Activated CD8-positive, alpha-beta T cell treated with anti-CD3 and anti-CD28 coated beads for 36 hours (primary cell): ENCODE data around the gene GPR139. TPM values are rescaled to one million over a fixed set of nuclear protein-coding genes. Genes with fewer than 3 reads are reported as not detected.

Experiments
- ATAC-seq: fragments of 200-7000 bp; cut with Tn5 transposase; one replicate; pipeline ENCODE4 v1.10.0; 2021; ENCODE audit warnings: mild to moderate bottlenecking, moderate library complexity
- CTCF ChIA-PET: fragments of 350-600 bp; sonication (Branson Sonifier 250); formaldehyde crosslinking; loops from one replicate; lab custom pipeline; 2021; ENCODE audit warnings: antibody characterized with exemption; lab: Charles Lee
- POLR2A ChIA-PET: fragments of 350-600 bp; sonication (Branson Sonifier 250); formaldehyde crosslinking; loops from one replicate; lab custom pipeline; 2021; ENCODE audit warnings: antibody characterized with exemption; lab: Charles Lee
- DNase-seq: peaks from one replicate; pipeline ENCODE4 v3.0.0-alpha.2; 2020
- H3K27ac Mint-ChIP-seq: one replicate; pipeline ENCODE4 v1.8.0; 2021; ENCODE audit warnings: mild to moderate bottlenecking, mixed read lengths
- H3K27me3 Mint-ChIP-seq: one replicate; pipeline ENCODE4 v1.8.0; 2021; ENCODE audit warnings: mixed read lengths
- H3K36me3 Mint-ChIP-seq: one replicate; pipeline ENCODE4 v1.8.0; 2021; ENCODE audit warnings: low read depth, mixed read lengths
- H3K4me1 Mint-ChIP-seq: one replicate; pipeline ENCODE4 v1.8.0; 2021; ENCODE audit warnings: low read depth, mixed read lengths
- H3K4me3 Mint-ChIP-seq: one replicate; pipeline ENCODE4 v1.8.0; 2021; ENCODE audit warnings: mild to moderate bottlenecking, moderate library complexity, mixed read lengths
- H3K9me3 Mint-ChIP-seq: one replicate; pipeline ENCODE4 v1.8.0; 2021; ENCODE audit warnings: mixed read lengths
- intact Hi-C: fragments of 100-400 bp; cut with micrococcal nuclease; formaldehyde crosslinking; loops from one replicate; pipeline ENCODE4 v1.10.0; 2022
- total RNA-seq, 2 experiments: library from RNA; stranded (reverse); gene quantifications; one replicate each; pipeline ENCODE4 v1.2.3, GENCODE V29; 2021
- TF ChIP-seq, protein P1 (sequence below): fragments of 200-600 bp; IDR thresholded peaks from one replicate; pipeline ENCODE4 v1.8.0; 2022; ENCODE audit warnings: antibody characterized with exemption, mild to moderate bottlenecking

Gene GPR139
- not detected for total RNA-seq

DNA sequence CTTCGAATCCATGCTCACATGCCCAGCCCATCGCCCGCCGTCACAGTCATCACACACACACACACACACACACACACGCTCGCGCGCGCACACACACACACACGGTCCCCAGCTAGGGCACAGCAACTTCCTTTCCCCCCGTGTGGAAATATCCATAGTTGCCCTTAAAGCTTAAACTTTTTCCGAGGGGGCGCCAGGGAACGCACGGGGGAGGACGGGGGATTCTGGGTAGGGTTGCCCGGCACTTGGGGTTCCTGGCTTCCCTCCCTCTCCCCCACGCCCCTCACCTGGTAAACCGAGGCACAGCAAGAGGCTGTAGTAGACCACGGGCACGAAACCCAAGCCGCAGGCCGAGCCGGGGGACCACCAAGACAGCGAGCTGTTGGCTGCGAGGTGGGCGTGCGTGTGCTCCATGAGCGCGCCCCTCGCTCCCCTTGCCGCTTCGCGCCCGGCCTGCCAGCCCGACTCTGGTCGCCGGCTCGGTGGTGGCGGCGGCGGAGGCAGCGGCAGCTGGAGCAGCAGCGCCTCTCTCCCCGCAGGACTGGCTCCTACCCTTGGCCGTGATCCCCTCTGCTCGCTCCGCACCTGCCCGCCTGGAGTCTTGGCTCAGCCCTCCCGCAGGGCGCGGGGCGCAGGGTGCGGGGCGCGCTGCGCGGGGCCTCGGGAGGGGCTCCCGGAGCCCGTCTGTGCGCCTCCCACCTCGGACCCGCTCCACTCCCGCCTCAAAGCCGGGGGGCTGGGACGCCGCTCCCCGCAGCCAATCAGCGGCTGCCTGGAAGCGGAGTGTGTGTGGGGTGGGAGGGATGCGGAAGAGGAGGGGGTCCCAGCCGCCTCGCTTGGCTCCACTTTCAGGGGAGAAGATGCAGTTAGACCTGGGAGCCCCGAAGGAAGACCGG, at the start of gene GPR139:
Gene GPR139, minus strand, starts transcription at position 688 of the 896 bp plus-strand sequence. Its CDS starts 274 bp downstream, at position 414.
- peaks cover 24% of the 10 kb centered on the region for H3K27me3 Mint-ChIP-seq
- CTCF ChIA-PET, result interaction anchor here (1.4 kb wide), 1 partner anchor 166 kb away, joined by 5 read pairs; no protein-coding TSS in a partner anchor

DNA sequence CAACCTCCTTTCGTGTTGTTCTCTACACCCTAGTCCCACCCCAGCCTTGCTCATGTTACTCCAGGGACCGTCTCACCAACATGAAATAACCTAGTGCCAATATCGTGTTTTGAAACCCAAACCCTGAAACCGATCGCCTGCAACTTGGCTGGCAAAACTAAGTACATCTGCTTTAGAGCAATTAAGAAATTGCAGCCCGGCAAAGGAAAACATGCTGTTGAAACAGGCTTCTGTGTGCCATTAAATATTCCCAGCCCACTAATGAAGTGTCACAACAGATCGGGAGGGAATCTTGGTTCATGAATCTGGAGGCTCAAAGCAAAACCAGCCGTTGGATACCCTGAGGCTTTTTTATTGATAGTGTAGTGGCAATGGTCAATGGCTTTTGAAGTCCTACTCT, 48.3 kb upstream of the GPR139 start:
- H3K36me3 Mint-ChIP-seq, result no peaks in the 10 kb centered on the region
- H3K4me3 Mint-ChIP-seq, result no peak overlapping the region
- TF ChIP-seq, protein P1, sequence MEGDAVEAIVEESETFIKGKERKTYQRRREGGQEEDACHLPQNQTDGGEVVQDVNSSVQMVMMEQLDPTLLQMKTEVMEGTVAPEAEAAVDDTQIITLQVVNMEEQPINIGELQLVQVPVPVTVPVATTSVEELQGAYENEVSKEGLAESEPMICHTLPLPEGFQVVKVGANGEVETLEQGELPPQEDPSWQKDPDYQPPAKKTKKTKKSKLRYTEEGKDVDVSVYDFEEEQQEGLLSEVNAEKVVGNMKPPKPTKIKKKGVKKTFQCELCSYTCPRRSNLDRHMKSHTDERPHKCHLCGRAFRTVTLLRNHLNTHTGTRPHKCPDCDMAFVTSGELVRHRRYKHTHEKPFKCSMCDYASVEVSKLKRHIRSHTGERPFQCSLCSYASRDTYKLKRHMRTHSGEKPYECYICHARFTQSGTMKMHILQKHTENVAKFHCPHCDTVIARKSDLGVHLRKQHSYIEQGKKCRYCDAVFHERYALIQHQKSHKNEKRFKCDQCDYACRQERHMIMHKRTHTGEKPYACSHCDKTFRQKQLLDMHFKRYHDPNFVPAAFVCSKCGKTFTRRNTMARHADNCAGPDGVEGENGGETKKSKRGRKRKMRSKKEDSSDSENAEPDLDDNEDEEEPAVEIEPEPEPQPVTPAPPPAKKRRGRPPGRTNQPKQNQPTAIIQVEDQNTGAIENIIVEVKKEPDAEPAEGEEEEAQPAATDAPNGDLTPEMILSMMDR, result no peak
- no peak overlapping the region for H3K27ac Mint-ChIP-seq
- peaks cover 6% of the 10 kb centered on the region for H3K27me3 Mint-ChIP-seq
- ATAC-seq (no peak), DNase-seq (no peak)
- CTCF ChIA-PET, result no interaction called here
- no peaks in the 10 kb centered on the region for H3K4me1 Mint-ChIP-seq
- H3K9me3 Mint-ChIP-seq, result peaks cover 12% of the 10 kb centered on the region
- POLR2A ChIA-PET, result no interaction called here
- intact Hi-C loops, result no loop called here

More for the DNA sequence above, at the start of gene GPR139:
- intact Hi-C loops, result no loop called here
- TF ChIP-seq, protein P1, result no peak
- no peak within 1 kb of the TSS for H3K27ac Mint-ChIP-seq
- H3K9me3 Mint-ChIP-seq, result peaks cover 2% of the 10 kb centered on the region
- ATAC-seq (no peak), DNase-seq (no peak)
- H3K36me3 Mint-ChIP-seq, result no peaks in the 10 kb centered on the region
- POLR2A ChIA-PET, result no interaction called here
- no peak within 1 kb of the TSS for H3K4me3 Mint-ChIP-seq
- H3K4me1 Mint-ChIP-seq, result no peaks in the 10 kb centered on the region

DNA sequence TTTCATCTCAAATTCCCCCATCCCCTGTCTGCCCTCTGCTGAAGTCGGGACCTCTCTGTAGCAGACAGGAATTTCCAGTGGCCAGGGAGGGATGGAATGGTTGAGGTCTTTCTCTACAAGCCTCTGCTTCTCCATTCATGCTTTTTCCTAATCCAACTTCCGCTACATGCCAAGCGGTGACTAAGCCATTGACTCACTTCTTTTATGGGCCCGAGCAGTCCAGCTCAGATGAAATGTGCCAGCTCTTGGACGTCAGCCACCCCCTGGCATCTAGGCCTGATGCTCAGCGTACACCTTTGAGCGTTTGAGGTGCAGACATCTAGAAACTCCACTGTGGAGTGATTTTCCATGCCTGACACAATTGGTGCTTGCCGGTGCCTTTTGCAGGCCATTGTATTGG, 40.7 kb upstream of the GPR139 start:
- DNase-seq (no peak), ATAC-seq (no peak)
- Mint-ChIP-seq H3K27ac (no peak overlapping the region), H3K9me3 (no peaks in the 10 kb centered on the region), H3K4me3 (no peak overlapping the region), H3K36me3 (no peaks in the 10 kb centered on the region), H3K27me3 (peaks cover 6% of the 10 kb centered on the region), H3K4me1 (no peaks in the 10 kb centered on the region)
- intact Hi-C loops, result no loop called here
- ChIA-PET CTCF (interaction anchor here (1.3 kb wide), 1 partner anchor 11 kb away, joined by 3 read pairs; no protein-coding TSS in a partner anchor), POLR2A (no interaction called here)
- TF ChIP-seq, protein P1, result no peak

DNA sequence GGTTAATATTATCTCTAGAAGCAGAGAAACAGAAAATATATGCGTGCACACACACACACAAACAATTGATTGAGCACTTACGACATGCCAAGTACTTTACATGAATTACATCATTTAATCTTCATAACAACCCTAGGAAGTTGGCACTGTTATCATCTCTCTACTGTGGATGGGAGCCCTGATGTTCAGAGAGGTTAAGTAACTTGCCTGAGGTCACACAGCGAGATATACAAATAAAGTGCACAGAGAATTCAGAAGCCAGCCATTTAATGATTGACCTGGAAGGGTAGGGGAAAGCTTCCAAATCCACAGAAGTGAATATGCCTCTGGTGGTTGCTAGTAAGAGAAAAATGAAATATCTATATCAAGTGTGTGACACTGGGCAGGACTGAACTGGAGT, 37.5 kb upstream of the GPR139 start:
- Mint-ChIP-seq H3K36me3 (no peaks in the 10 kb centered on the region), H3K27me3 (peaks cover 1% of the 10 kb centered on the region), H3K27ac (no peak overlapping the region), H3K4me3 (no peak overlapping the region), H3K9me3 (no peaks in the 10 kb centered on the region), H3K4me1 (no peaks in the 10 kb centered on the region)
- CTCF ChIA-PET, result no interaction called here
- TF ChIP-seq, protein P1, result no peak
- ATAC-seq (no peak), DNase-seq (no peak)
- intact Hi-C loops, result no loop called here
- POLR2A ChIA-PET, result no interaction called here

DNA sequence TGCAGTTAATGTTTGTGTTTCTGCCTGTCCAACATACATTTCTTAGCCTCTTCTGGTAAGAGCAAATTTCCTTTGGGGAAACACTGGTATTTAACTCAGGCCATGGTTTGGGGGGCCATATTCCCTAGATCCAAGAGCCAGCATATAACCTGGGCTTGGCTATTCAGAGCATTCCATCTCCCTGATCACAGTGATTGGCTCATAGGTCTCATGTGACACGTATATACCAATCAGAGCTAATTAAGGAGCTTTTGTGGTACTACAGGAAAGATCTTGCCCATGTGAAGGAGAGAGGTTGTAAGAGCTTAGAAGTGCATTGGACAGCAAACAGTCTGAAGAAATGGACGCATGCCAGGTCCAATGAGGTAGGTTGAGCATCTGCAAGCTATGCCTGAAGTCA, 33.4 kb upstream of the GPR139 start:
- CTCF ChIA-PET, result no interaction called here
- peaks cover 1% of the 10 kb centered on the region for H3K27me3 Mint-ChIP-seq
- DNase-seq (no peak), ATAC-seq (no peak)
- H3K27ac Mint-ChIP-seq, result no peak overlapping the region
- H3K4me3 Mint-ChIP-seq, result no peak overlapping the region
- H3K36me3 Mint-ChIP-seq, result no peaks in the 10 kb centered on the region
- H3K4me1 Mint-ChIP-seq, result no peaks in the 10 kb centered on the region
- no peaks in the 10 kb centered on the region for H3K9me3 Mint-ChIP-seq
- POLR2A ChIA-PET, result no interaction called here
- intact Hi-C loops, result no loop called here
- TF ChIP-seq, protein P1, result no peak
